Measurements from ENCODE around the gene TECPR1. TPM values are rescaled to one million over a fixed set of nuclear protein-coding genes. Genes with fewer than 3 reads are reported as not detected.

The TECPR1 gene, protein sequence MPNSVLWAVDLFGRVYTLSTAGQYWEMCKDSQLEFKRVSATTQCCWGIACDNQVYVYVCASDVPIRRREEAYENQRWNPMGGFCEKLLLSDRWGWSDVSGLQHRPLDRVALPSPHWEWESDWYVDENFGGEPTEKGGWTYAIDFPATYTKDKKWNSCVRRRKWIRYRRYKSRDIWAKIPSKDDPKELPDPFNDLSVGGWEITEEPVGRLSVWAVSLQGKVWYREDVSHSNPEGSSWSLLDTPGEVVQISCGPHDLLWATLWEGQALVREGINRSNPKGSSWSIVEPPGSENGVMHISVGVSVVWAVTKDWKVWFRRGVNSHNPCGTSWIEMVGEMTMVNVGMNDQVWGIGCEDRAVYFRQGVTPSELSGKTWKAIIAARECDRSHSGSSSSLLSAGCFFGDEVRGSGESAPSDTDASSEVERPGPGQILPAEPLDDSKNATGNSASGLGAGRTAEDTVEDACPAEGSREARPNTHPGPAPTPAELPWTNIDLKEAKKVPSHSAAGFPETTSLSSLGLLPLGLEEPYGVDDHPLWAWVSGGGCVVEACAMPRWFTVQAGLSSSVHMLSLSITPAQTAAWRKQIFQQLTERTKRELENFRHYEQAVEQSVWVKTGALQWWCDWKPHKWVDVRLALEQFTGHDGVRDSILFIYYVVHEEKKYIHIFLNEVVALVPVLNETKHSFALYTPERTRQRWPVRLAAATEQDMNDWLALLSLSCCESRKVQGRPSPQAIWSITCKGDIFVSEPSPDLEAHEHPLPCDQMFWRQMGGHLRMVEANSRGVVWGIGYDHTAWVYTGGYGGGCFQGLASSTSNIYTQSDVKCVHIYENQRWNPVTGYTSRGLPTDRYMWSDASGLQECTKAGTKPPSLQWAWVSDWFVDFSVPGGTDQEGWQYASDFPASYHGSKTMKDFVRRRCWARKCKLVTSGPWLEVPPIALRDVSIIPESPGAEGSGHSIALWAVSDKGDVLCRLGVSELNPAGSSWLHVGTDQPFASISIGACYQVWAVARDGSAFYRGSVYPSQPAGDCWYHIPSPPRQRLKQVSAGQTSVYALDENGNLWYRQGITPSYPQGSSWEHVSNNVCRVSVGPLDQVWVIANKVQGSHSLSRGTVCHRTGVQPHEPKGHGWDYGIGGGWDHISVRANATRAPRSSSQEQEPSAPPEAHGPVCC
- polyA plus RNA-seq (2013, experiment 1 of 2) = 7.3 TPM
- 7.5 TPM for polyA plus RNA-seq (2013, experiment 2 of 2)

DNA sequence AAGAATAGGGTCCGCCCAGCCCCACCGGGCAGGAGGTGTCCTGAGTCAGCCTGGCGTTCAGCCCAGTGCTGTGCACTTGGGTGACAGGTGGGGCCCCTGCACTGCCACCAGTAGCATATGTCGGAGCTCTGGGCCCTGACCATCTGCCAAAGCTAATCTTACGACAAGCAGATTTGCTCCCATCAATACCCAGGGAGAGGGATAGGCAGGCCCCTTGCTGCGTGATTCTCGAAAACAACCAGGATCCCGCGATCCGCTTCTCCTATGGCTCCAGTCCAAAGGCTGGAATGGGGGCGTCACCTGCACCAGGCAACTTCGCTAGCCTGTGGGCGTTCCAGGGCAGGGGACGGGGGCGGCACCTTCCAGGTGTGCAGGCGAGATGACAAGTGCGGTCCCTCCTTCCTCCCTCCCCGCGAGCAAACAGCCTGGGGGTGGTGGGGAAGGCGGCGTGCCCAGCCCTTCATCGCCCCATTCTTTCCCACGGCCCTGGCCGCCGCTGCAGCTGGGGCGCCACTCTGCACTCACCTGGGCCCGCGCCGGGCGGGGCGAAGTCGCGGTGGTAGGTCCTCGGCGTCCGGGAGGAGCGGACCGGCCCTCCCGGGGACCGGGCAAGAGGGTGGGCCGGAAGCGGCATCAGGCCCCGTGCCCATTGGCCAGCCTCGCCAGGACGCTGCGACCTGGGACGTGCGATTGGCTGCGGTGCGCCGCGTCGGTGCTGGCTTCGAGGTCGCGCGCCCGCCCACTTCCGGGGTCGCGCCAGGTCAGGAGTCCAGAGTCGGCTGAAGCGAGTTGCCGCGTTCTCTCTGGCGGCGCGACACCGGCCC is at the start of gene TECPR1:
TECPR1 (minus strand) TSS at position 632 of the 824 bp plus-strand sequence. CDS start 6,086 bp downstream, outside the sequence.
- H2AK5ac ChIP-seq (ENCODE audit: low read depth, low read length) = peak within 1 kb of the TSS; percentile 14

DNA sequence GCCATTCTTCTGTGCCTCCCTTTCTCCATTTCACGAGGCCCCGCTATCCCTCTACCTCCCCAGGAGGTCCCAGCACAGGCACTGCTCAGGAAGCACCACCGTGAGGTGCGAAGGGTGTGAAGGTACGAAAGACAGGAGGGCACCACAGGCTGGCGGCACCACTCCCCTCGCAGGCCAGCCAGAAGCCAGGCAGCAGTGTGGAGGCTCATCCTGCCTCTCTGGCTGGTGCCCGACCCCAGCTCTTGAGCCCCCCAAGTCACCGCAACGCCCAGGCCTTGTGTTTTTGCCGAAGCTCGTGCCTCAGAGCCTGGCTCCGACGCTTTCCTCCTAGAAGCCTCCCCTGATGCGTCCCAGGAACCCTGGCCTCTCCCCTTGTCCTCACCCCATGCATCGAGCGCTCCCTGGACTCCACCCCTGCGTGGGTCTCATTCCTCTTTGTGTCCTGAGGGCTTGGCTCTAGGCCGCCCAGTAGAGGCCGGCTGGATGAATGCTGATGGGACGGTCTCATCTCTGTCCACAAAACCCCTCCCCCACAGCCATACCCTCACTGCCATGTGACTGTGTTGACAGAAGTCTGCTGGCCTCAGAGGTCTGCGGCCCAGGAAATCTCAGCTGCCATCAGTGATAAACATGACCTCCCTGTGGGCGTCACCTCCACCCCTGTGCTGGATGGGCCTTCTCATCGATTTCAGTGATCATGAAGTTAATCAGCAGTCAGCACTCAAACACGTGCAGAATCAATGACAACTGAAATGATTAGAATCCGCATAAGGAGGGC is 48.8 kb upstream of the TECPR1 start:
- no peak overlapping the region for H2BK5ac ChIP-seq (ENCODE audit: low read length)
- no peak overlapping the region for H4K91ac ChIP-seq (ENCODE audit: low read depth, low read length, poor library complexity)
- H3K23ac ChIP-seq (ENCODE audit: low read depth, low read length, poor library complexity) = peak overlapping the region; percentile 56
- H3K4me2 ChIP-seq (ENCODE audit: insufficient read depth, low read length, poor library complexity, severe bottlenecking) = no peak overlapping the region
- H3K4me1 ChIP-seq (ENCODE audit: control insufficient read depth in 2 of 2, insufficient read depth in 1 of 2, low read depth in 1 of 2, low read length in 2 of 2) = peaks cover 0 to 11% of the 10 kb centered on the region in 2 donors
- peaks cover 1% of the 10 kb centered on the region for H3K79me1 ChIP-seq (ENCODE audit: low read depth, low read length)
- peak overlapping the region; percentile 77 for H3K18ac ChIP-seq (ENCODE audit: low read length)
- H2BK120ac ChIP-seq (ENCODE audit: low read depth, low read length) = no peak overlapping the region
- no peak overlapping the region for H2AK5ac ChIP-seq (ENCODE audit: low read depth, low read length)
- H3K9me3 ChIP-seq (replicated peaks in 1 of 2; ENCODE audit: control insufficient read depth in 2 of 2, insufficient read depth in 1 of 2, low read depth in 1 of 2, low read length in 2 of 2) = no peaks in the 10 kb centered on the region
- no CpG with 5 or more reads among the region's 26 CpGs for WGBS, 2 donors (ENCODE audit: extremely low coverage in 2 of 2, insufficient read length in 2 of 2, insufficient replicate concordance in 1 of 2)
- no peak overlapping the region for H3K27ac ChIP-seq (replicated peaks; ENCODE audit: low read length)
- no peak for DNase-seq (ENCODE audit: low spot score)
- H2BK12ac ChIP-seq (ENCODE audit: low read length) = no peak overlapping the region
- H3K4ac ChIP-seq (ENCODE audit: low read length) = no peak overlapping the region
- H3K4me3 ChIP-seq (ENCODE audit: low read length in 2 of 2) = no peak overlapping the region
- H3K27me3 ChIP-seq (ENCODE audit: control insufficient read depth in 3 of 3, insufficient read depth in 3 of 3, low read depth in 1 of 3, low read length in 3 of 3) = no peaks in the 10 kb centered on the region
- H2BK15ac ChIP-seq (ENCODE audit: low read length) = no peak overlapping the region
- H2AFZ ChIP-seq (ENCODE audit: low read length) = no peak overlapping the region
- H3K36me3 ChIP-seq (replicated peaks in 1 of 2; ENCODE audit: control insufficient read depth in 2 of 2, insufficient read depth in 2 of 2, low read length in 2 of 2) = peaks cover 3 to 21% of the 10 kb centered on the region in 2 donors
- H4K8ac ChIP-seq (ENCODE audit: low read depth, low read length) = peak overlapping the region; percentile 95
- no peak overlapping the region for H3K9ac ChIP-seq (ENCODE audit: low read depth, low read length, poor library complexity)
- H3K14ac ChIP-seq (ENCODE audit: low read length) = no peak overlapping the region

More for the DNA sequence above, at the start of gene TECPR1:
- no peak within 1 kb of the TSS for H4K91ac ChIP-seq (ENCODE audit: low read depth, low read length, poor library complexity)
- H2BK15ac ChIP-seq (ENCODE audit: low read length) = no peak within 1 kb of the TSS
- peaks cover 0 to 1% (median 0%) of the 10 kb centered on the region in 3 experiments for H3K27me3 ChIP-seq (ENCODE audit: control insufficient read depth in 3 of 3, insufficient read depth in 3 of 3, low read depth in 1 of 3, low read length in 3 of 3)
- no CpG with 5 or more reads among the region's 69 CpGs for WGBS, 2 donors (ENCODE audit: extremely low coverage in 2 of 2, insufficient read length in 2 of 2, insufficient replicate concordance in 1 of 2)
- peak within 1 kb of the TSS; percentile 95 for H3K9ac ChIP-seq (ENCODE audit: low read depth, low read length, poor library complexity)
- no peak within 1 kb of the TSS for H4K8ac ChIP-seq (ENCODE audit: low read depth, low read length)
- no peak within 1 kb of the TSS for H3K27ac ChIP-seq (replicated peaks; ENCODE audit: low read length)
- peak within 1 kb of the TSS; percentile 99 for H3K14ac ChIP-seq (ENCODE audit: low read length)
- H2BK5ac ChIP-seq (ENCODE audit: low read length) = peak within 1 kb of the TSS; percentile 94
- peak within 1 kb of the TSS; percentile 70 to 95 for H3K4me3 ChIP-seq (ENCODE audit: low read length in 2 of 2)
- H3K18ac ChIP-seq (ENCODE audit: low read length) = peak within 1 kb of the TSS; percentile 97
- peak within 1 kb of the TSS; percentile 93 for H3K4me2 ChIP-seq (ENCODE audit: insufficient read depth, low read length, poor library complexity, severe bottlenecking)
- no peaks in the 10 kb centered on the region for H3K9me3 ChIP-seq (replicated peaks in 1 of 2; ENCODE audit: control insufficient read depth in 2 of 2, insufficient read depth in 1 of 2, low read depth in 1 of 2, low read length in 2 of 2)
- H2AFZ ChIP-seq (ENCODE audit: low read length) = peak within 1 kb of the TSS; percentile 93
- H3K4me1 ChIP-seq (ENCODE audit: control insufficient read depth in 2 of 2, insufficient read depth in 1 of 2, low read depth in 1 of 2, low read length in 2 of 2) = peaks cover 6 to 21% of the 10 kb centered on the region in 2 donors
- peak within 1 kb of the TSS; percentile 76 for H3K4ac ChIP-seq (ENCODE audit: low read length)
- H3K23ac ChIP-seq (ENCODE audit: low read depth, low read length, poor library complexity) = peak within 1 kb of the TSS; percentile 93
- peak; percentile 87 for DNase-seq (ENCODE audit: low spot score)
- H3K36me3 ChIP-seq (replicated peaks in 1 of 2; ENCODE audit: control insufficient read depth in 2 of 2, insufficient read depth in 2 of 2, low read length in 2 of 2) = peaks cover 2 to 9% of the 10 kb centered on the region in 2 donors
- H2BK120ac ChIP-seq (ENCODE audit: low read depth, low read length) = no peak within 1 kb of the TSS
- H2BK12ac ChIP-seq (ENCODE audit: low read length) = peak within 1 kb of the TSS; percentile 90
- H3K79me1 ChIP-seq (ENCODE audit: low read depth, low read length) = peaks cover 7% of the 10 kb centered on the region

DNA sequence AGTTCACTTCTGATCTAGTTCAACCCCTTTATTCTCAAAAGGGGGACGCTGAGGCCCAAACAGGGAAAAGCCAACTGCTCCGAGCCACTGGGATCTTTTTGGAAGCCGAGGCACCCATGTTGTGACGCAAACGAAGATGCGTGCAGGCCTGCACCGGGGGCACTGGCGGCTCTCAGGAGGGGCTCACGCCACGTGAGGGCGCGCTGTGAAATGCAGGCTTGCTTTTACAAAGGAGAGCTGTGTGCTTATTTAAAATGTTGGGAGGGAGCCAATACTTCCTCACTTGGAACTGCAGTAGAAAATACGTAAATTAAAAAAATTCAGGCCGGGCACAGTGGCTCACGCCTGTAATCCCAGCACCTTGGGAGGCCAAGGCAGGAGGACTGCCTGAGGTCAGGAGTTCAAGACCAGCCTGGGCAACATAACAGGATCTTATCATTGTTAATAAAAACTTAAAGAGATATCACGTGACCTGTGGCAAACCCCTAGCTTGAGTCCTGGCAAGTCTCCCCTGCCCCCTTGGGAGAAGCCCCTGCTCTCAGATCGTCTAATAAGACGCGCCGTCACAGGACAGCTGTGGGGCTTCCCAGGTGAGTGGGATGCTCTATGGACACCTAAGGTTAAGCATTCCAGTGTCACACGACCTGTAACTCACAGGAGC is 45.7 kb upstream of the TECPR1 start:
- no peak overlapping the region for H3K23ac ChIP-seq (ENCODE audit: low read depth, low read length, poor library complexity)
- H3K79me1 ChIP-seq (ENCODE audit: low read depth, low read length) = peaks cover 4% of the 10 kb centered on the region
- H3K4me2 ChIP-seq (ENCODE audit: insufficient read depth, low read length, poor library complexity, severe bottlenecking) = no peak overlapping the region
- no peaks in the 10 kb centered on the region for H3K9me3 ChIP-seq (replicated peaks in 1 of 2; ENCODE audit: control insufficient read depth in 2 of 2, insufficient read depth in 1 of 2, low read depth in 1 of 2, low read length in 2 of 2)
- no peak overlapping the region for H2AK5ac ChIP-seq (ENCODE audit: low read depth, low read length)
- no peak overlapping the region for H2AFZ ChIP-seq (ENCODE audit: low read length)
- H2BK15ac ChIP-seq (ENCODE audit: low read length) = no peak overlapping the region
- H3K9ac ChIP-seq (ENCODE audit: low read depth, low read length, poor library complexity) = no peak overlapping the region
- peaks cover 0 to 8% of the 10 kb centered on the region in 2 donors for H3K4me1 ChIP-seq (ENCODE audit: control insufficient read depth in 2 of 2, insufficient read depth in 1 of 2, low read depth in 1 of 2, low read length in 2 of 2)
- no peak overlapping the region for H3K4me3 ChIP-seq (ENCODE audit: low read length in 2 of 2)
- H3K27ac ChIP-seq (replicated peaks; ENCODE audit: low read length) = no peak overlapping the region
- peaks cover 18 to 22% of the 10 kb centered on the region in 2 donors for H3K36me3 ChIP-seq (replicated peaks in 1 of 2; ENCODE audit: control insufficient read depth in 2 of 2, insufficient read depth in 2 of 2, low read length in 2 of 2)
- no peaks in the 10 kb centered on the region for H3K27me3 ChIP-seq (ENCODE audit: control insufficient read depth in 3 of 3, insufficient read depth in 3 of 3, low read depth in 1 of 3, low read length in 3 of 3)
- H2BK5ac ChIP-seq (ENCODE audit: low read length) = peak overlapping the region; percentile 25
- H3K4ac ChIP-seq (ENCODE audit: low read length) = no peak overlapping the region
- no peak overlapping the region for H3K18ac ChIP-seq (ENCODE audit: low read length)
- WGBS, 2 donors (ENCODE audit: extremely low coverage in 2 of 2, insufficient read length in 2 of 2, insufficient replicate concordance in 1 of 2) = no CpG with 5 or more reads among the region's 21 CpGs
- H2BK12ac ChIP-seq (ENCODE audit: low read length) = no peak overlapping the region
- no peak overlapping the region for H2BK120ac ChIP-seq (ENCODE audit: low read depth, low read length)
- H4K8ac ChIP-seq (ENCODE audit: low read depth, low read length) = no peak overlapping the region
- no peak overlapping the region for H4K91ac ChIP-seq (ENCODE audit: low read depth, low read length, poor library complexity)
- no peak overlapping the region for H3K14ac ChIP-seq (ENCODE audit: low read length)
- no peak for DNase-seq (ENCODE audit: low spot score)

Data from neuronal stem cell (in vitro differentiated cells).